ENCODE measurements around the gene USP6NL. TPM values are rescaled to one million over a fixed set of nuclear protein-coding genes. Genes with fewer than 3 reads are reported as not detected.

USP6NL gene
- total and polyA plus RNA-seq, 2 of the 8 experiments (the other 6 are each of a cell fraction or from before 2014, with no cell fraction given), result 10.9 to 28.8 TPM

- Histone ChIP-seq H3K9ac (replicated peaks in 1 of 4; ENCODE audit: extremely low read depth in 1 of 4, low read depth in 3 of 4, low read length in 3 of 4) (no peak overlapping the region), H3K27ac (ENCODE audit: low read depth, low read length) (no peak overlapping the region), H4K20me1 (replicated peaks in 1 of 2; ENCODE audit: control insufficient read depth in 1 of 2, insufficient read depth in 2 of 2, low read length in 2 of 2) (no peaks in the 10 kb centered on the region), H4K5ac (ENCODE audit: insufficient read length, low read depth, low read length) (no peak overlapping the region), H3K23ac (ENCODE audit: insufficient read length) (no peak overlapping the region), H4K8ac (ENCODE audit: extremely low read depth, insufficient read depth, low read length) (peak overlapping the region; percentile 65), H2BK15ac (ENCODE audit: low read length) (no peak overlapping the region), H3K4ac (replicated peaks; ENCODE audit: insufficient read length, low read depth, low read length) (no peak overlapping the region), H3K4me1 (replicated peaks in 1 of 4; ENCODE audit: control insufficient read depth in 3 of 4, insufficient read depth in 4 of 4, low read length in 3 of 4) (no peaks in the 10 kb centered on the region), H3K4me2 (ENCODE audit: insufficient read depth in 1 of 2, low read depth in 2 of 2, low read length in 2 of 2) (no peak overlapping the region), H3K79me2 (ENCODE audit: control insufficient read depth in 1 of 2, insufficient read depth in 2 of 2, low read length in 2 of 2) (no peaks in the 10 kb centered on the region), H3K56ac (replicated peaks; ENCODE audit: insufficient read length, low read depth, low read length) (no peak overlapping the region), H3K14ac (ENCODE audit: insufficient read length) (no peak overlapping the region), H2BK120ac (replicated peaks; ENCODE audit: low read depth, low read length) (no peak overlapping the region), H3K4me3 (ENCODE audit: extremely low read depth in 1 of 4, insufficient read depth in 2 of 4, low read depth in 3 of 4, low read length in 4 of 4) (no peak overlapping the region), H2BK5ac (ENCODE audit: low read depth, low read length) (no peak overlapping the region), H3K18ac (ENCODE audit: extremely low read depth, low read length) (no peak overlapping the region), H2AFZ (ENCODE audit: low read length) (no peak overlapping the region), H3K36me3 (ENCODE audit: control insufficient read depth in 2 of 4, insufficient read depth in 4 of 4, low read length in 3 of 4) (no peaks in the 10 kb centered on the region), H3K23me2 (ENCODE audit: low read depth, low read length) (no peaks in the 10 kb centered on the region; the same call in 1 of the 2 replicates), H3K9me3 (ENCODE audit: insufficient read depth in 2 of 2, low read depth in 1 of 2, low read length in 1 of 2) (no peaks in the 10 kb centered on the region), H3K27me3 (replicated peaks in 1 of 4; ENCODE audit: control insufficient read depth in 3 of 4, extremely low read depth in 1 of 4, insufficient read depth in 3 of 4, low read length in 3 of 4) (no peaks in the 10 kb centered on the region), H2BK12ac (ENCODE audit: low read depth, low read length) (no peak overlapping the region), H2BK20ac (ENCODE audit: low read length) (no peak overlapping the region), H2AK5ac (ENCODE audit: low read depth, low read length) (no peak overlapping the region), H3K79me1 (ENCODE audit: low read depth, low read length) (no peaks in the 10 kb centered on the region), H4K91ac (replicated peaks; ENCODE audit: insufficient read length, low read length) (no peak overlapping the region)
- no peak for DNase-seq (ENCODE audit: low read depth in 1 of 2, low spot score in 2 of 2)
- FAIRE-seq, result no peak
- 84% methylated on average over 3 of the region's 3 CpGs; no CpG with 5 or more reads in 1 of the 2 experiments for WGBS, 2 experiments (ENCODE audit: extremely low coverage in 1 of 2, insufficient coverage in 1 of 2, insufficient read length in 1 of 2, insufficient replicate concordance in 2 of 2, low coverage in 1 of 2, low lambda C conversion rate in 2 of 2, missing lambda C conversion rate in 1 of 2)
- CTCF ChIA-PET (ENCODE audit: partially characterized antibody), result interaction anchor here (1.2 kb wide), 1 partner anchor 10 kb away, joined by 3 read pairs; no protein-coding TSS in a partner anchor
- POLR2A ChIA-PET (ENCODE audit: partially characterized antibody), result no interaction called here
- no peak for TF ChIP-seq CEBPB (IDR thresholded peaks at IDR 0.05; ENCODE audit: low read depth, low read length)
- TF ChIP-seq POU5F1 (IDR thresholded peaks at IDR 0.05; ENCODE audit: low read depth, low read length), result no peak
- no peak for TF ChIP-seq EP300 (IDR thresholded peaks at IDR 0.05; ENCODE audit: borderline replicate concordance in 1 of 2, low read depth in 2 of 2, low read length in 2 of 2)
- TF ChIP-seq JUN (IDR thresholded peaks at IDR 0.05; ENCODE audit: low read depth, low read length), result no peak
- TF ChIP-seq RNF2 (IDR thresholded peaks at IDR 0.05; ENCODE audit: borderline replicate concordance, low read depth, low read length, missing control alignments, poor library complexity, severe bottlenecking), result no peak
- TF ChIP-seq HDAC6 (IDR thresholded peaks at IDR 0.05; ENCODE audit: low read depth, low read length), result no peak
Observed at GRCh38 chr10:11626071-11626470, 14.6 kb upstream of the USP6NL start.
